ENCODE results near the gene MAP3K2.
"Not testable (repeated sequence)": the region's sequence is repeated elsewhere in the genome, so short reads cannot be mapped to it uniquely, and the experiment has no call there.

Gene MAP3K2

DNA sequence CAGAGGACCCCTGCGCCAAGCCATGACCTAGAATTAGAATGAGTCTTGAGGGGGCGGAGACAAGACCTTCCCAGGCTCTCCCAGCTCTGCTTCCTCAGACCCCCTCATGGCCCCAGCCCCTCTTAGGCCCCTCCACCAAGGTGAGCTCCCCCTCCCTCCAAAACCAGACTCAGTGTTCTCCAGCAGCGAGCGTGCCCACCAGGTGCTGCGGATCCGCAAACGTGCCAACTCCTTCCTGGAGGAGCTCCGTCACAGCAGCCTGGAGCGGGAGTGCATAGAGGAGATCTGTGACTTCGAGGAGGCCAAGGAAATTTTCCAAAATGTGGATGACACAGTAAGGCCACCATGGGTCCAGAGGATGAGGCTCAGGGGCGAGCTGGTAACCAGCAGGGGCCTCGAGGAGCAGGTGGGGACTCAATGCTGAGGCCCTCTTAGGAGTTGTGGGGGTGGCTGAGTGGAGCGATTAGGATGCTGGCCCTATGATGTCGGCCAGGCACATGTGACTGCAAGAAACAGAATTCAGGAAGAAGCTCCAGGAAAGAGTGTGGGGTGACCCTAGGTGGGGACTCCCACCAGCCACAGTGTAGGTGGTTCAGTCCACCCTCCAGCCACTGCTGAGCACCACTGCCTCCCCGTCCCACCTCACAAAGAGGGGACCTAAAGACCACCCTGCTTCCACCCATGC, 33.5 kb upstream of the MAP3K2 start:
- no peak for DNase-seq

DNA sequence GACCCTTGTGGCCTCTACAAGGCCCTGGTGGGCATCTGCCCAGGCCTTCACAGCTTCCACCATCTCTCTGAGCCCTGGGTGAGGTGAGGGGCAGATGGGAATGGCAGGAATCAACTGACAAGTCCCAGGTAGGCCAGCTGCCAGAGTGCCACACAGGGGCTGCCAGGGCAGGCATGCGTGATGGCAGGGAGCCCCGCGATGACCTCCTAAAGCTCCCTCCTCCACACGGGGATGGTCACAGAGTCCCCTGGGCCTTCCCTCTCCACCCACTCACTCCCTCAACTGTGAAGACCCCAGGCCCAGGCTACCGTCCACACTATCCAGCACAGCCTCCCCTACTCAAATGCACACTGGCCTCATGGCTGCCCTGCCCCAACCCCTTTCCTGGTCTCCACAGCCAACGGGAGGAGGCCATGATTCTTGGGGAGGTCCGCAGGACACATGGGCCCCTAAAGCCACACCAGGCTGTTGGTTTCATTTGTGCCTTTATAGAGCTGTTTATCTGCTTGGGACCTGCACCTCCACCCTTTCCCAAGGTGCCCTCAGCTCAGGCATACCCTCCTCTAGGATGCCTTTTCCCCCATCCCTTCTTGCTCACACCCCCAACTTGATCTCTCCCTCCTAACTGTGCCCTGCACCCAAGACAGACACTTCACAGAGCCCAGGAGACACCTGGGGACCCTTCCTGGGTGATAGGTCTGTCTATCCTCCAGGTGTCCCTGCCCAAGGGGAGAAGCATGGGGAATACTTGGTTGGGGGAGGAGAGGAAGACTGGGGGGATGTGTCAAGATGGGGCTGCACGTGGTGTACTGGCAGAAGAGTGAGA, 32.5 kb upstream of the MAP3K2 start:
- no peak for DNase-seq

DNA sequence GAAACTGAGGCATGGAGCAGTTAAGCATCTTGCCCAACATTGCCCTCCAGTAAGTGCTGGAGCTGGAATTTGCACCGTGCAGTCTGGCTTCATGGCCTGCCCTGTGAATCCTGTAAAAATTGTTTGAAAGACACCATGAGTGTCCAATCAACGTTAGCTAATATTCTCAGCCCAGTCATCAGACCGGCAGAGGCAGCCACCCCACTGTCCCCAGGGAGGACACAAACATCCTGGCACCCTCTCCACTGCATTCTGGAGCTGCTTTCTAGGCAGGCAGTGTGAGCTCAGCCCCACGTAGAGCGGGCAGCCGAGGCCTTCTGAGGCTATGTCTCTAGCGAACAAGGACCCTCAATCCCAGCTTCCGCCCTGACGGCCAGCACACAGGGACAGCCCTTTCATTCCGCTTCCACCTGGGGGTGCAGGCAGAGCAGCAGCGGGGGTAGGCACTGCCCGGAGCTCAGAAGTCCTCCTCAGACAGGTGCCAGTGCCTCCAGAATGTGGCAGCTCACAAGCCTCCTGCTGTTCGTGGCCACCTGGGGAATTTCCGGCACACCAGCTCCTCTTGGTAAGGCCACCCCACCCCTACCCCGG, 31.8 kb upstream of the MAP3K2 start:
- DNase-seq = no peak

DNA sequence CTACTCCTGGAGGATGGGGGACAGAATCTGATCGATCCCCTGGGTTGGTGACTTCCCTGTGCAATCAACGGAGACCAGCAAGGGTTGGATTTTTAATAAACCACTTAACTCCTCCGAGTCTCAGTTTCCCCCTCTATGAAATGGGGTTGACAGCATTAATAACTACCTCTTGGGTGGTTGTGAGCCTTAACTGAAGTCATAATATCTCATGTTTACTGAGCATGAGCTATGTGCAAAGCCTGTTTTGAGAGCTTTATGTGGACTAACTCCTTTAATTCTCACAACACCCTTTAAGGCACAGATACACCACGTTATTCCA, 31.3 kb upstream of the MAP3K2 start:
- no peak for DNase-seq

DNA sequence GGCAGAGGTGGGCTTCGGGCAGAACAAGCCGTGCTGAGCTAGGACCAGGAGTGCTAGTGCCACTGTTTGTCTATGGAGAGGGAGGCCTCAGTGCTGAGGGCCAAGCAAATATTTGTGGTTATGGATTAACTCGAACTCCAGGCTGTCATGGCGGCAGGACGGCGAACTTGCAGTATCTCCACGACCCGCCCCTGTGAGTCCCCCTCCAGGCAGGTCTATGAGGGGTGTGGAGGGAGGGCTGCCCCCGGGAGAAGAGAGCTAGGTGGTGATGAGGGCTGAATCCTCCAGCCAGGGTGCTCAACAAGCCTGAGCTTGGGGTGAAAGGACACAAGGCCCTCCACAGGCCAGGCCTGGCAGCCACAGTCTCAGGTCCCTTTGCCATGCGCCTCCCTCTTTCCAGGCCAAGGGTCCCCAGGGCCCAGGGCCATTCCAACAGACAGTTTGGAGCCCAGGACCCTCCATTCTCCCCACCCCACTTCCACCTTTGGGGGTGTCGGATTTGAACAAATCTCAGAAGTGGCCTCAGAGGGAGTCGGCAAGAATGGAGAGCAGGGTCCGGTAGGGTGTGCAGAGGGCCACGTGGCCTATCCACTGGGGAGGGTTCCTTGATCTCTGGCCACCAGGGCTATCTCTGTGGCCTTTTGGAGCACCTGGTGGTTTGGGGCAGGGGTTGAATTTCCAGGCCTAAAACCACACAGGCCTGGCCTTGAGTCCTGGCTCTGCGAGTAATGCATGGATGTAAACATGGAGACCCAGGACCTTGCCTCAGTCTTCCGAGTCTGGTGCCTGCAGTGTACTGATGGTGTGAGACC, 30.7 kb upstream of the MAP3K2 start, which contains the start of gene PROC:
Gene PROC (plus strand): TSS at position 128 of the 812 bp plus-strand sequence. CDS start 1,516 bp downstream, outside the sequence.
- DNase-seq = no peak

DNA sequence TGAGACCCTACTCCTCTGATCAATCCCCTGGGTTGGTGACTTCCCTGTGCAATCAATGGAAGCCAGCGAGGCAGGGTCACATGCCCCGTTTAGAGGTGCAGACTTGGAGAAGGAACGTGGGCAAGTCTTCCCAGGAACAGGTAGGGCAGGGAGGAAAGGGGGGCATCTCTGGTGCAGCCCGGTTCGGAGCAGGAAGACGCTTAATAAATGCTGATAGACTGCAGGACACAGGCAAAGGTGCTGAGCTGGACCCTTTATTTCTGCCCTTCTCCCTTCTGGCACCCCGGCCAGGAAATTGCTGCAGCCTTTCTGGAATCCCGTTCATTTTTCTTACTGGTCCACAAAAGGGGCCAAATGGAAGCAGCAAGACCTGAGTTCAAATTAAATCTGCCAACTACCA, 29.6 kb upstream of the MAP3K2 start:
- no peak for DNase-seq

DNA sequence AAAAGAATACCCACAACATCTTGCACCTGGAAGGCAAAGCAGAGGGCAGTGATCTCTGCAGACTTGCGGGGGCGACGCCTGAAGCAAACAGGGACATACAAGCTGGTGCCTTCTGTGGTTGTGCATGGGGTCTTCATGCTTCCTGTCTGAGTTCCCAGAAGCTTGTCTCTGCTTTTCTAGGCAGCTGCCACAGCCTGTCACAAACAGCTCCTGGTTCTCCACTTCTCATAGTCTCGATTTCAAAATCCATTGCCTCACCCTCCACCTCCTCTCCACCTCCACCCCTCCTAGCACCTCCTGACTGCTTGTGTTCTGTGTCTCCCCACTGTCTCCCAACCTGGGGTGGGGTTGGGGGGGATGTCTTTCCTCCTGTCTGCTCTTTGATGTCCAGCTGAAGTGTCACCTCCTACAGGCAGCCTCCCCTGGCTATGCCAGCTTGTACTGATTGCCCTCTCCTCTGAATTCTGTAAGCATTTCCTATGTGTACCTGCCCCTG, 28.8 kb upstream of the MAP3K2 start:
- no peak for DNase-seq

DNA sequence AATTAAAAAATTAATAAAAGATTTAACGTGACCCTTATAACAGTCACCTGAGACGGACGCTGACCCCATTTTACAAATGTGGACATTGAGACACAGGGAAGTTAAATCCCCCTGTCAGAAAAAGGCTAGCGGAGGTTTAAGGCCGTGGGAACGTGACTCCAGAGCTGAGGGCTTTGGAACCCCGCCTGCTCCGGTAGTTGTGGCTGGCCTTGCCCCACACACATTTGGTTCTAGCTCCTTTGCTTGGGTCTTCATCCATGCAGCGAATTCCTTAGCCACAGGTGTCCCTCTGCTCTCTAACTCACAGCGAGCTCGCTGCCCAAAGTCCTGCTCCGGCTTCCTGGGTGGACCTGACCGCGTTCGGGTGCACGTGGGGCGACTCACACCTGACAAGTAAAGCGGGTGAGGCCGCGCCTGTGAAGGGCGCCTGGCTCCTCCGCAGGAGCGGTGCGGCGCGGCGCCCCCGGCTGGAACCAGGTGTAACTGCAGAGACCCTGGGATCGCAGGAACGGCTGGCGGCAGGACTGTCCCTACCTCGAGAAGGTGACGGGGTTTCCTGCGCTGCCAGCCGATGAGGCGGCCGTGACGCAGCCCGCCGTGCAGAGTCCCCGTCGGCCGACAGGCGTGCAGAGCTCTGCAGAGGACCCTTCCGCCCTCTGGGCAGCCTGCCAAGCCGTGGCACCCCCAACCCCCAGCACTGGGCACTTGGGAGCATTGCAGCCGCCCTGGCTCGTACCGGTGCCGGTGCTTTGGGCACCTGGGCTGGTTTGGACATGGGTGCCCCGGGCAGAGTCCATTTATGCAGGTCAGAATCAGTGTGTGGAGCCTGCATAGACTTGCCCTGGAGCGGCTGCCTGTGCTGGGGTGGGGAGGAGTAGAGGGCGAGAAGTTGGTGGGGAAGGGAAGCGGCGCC, 28.1 kb upstream of the MAP3K2 start:
- peak; percentile 92 for DNase-seq

DNA sequence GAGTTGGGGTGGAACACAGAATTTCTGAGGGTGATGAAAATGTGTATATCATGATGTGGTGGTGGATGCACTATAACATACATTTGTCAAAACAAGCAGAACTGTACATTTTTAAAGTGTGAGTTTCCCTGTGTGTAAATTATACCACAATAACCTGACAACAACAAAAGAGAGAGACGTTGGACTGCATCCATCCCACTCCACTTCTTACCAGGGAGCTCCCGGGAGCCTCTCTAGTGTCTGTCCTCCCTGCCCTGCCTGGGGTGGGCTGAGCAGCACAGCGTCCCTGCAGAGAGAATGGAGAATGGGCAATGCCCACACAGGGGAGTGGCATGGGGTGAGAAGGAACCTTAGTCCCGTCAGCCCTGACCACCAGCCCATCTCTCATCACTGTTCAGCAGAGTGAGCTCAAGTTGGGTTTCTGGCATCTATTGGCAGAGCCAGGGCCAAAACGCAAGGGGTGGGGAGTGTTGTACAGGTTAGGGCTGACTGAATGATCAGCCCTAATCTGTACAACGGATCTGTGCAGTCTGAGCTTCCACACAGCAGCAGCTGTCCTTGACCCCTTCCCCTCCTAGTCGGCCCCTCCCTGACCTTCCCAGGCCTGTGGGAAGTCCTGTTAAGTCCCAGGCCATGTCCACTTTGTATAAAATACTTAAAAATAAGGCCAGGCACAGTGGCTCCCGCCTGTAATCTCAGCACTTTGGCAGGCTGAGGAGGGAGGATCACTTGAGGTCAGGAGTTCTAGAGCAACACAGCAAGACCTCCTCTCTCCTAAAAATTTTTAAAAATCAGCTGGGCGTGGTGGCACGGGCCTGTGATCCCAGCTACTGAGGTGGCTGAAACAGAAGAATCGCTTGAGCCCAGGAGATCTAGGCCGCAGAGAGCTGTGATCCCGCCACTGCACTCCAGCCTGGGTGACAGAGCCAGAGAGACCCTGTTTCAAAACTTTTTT, 27.1 kb upstream of the MAP3K2 start:
- no peak for DNase-seq

DNA sequence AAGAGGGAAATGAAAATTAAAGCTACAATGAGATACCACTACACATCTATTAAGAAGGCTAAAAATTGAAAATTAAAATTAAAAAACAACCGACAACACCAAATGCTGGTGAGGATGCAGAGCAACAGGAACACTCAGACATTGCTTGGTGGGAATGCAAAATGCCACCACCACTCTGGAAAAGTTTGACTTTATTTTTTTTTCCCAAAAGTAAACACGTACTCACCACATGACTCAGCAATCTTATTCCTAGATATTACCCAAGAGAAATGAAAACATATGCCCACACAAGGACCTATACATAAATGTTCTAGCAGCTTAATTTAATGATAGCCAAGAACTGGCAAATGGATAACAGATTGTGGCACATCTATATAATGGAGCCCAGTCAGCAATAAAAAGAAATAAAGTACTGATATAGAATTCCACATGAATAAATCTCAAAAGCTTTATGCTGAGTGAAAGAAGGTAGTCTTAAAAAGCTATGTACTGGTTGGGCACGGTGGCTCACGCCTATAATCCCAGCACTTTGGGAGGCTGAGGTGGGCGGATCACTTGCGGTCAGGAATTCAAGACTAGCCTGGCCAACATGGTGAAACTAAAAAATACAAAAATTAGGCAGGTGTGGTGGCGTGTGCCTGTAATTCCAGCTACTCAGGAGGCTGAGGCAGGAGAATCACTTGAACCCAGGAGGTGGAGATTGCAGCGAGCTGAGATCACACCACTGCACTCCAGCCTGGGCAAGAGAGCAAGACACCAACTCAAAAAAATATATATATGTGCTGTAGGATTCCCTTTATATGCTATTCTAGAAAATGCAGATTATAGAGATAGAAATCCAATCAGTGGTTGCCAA, 26.2 kb upstream of the MAP3K2 start:
- DNase-seq = no peak

DNA sequence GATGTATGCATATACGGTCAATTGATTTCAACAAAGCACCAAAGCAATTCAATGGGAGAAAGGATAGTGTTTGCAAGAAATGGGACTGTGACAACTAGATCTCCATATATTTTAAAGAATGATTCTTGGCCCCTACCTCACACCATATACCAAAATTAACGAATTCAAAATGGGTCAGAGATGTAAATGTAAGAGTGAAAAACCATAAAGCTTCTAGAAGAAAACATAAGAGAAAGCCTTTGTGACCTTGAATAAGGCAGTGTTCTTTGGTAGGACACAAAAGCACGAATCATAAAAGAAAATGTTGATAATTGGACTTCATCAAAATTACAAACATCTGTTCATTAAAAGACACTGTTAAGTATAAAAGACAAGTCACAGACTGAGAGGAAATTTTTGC, 25.4 kb upstream of the MAP3K2 start:
- DNase-seq = no peak

DNA sequence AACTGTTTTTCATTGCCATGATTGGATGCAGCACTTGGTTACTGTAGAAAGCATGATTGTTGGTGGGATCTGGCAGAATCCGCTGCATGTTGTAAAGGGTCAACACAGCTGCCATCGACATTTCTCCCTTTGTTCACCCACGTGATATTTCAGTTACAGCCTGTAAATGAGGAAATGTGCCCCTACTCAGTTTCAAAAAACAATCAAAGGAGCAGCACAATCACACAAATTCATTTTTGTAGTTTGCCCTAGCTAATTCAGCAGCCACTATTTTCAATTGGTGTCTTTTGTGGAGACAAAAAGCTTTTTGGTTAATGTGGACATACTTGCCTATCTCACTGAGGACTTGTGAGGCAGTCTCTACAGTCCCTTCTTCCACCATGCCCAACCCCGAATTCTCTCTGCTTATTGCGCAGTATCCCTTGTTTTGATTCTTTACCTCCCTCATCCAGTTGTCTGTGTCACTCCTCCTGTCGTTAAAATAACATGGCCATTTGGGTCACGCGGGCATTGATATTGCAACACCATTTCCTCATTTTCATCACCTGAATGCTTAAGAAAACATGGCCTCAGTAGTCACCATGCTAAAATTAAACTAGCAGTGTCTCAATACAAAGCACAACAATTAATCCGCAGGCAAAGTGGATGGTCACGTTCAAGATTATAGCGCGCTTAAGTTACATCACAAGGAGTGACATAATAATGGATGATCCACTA, 24.0 kb upstream of the MAP3K2 start:
- DNase-seq = no peak

DNA sequence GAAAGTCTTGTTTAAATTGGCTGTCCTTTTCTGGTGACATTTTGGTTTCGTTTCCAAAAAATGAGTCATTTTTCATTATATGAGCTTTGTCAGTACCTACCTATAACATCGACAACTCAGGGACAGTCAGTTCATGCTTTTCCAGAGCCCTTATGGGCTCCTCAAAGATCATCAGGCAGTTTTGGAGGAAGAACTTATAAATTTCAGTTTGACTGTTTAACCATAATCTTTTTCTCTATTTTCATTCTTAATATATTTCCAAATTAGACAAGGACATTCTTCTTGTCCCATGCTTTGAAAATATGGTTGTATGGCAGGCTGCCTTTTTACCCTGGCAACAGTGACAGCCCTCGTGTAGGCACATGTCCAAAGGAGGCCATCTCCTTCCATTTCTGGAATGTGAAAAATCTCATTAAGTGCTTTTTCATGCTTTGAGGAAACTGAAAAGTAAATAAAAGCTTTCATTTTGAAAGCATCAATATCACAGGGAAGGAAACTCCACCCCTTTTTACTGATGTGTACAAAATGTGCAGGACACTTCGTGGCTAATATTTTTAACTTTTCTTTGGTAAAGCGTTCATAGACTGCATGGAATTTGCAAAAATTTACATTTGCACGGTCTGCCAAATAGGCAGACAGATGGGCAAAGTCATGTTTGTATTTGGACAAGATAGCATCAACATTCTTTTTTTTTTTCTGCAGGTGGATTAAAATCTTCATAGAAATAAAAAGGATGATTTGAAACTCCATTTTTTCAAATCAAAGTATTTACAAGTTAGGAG, 23.3 kb upstream of the MAP3K2 start:
- no peak for DNase-seq

DNA sequence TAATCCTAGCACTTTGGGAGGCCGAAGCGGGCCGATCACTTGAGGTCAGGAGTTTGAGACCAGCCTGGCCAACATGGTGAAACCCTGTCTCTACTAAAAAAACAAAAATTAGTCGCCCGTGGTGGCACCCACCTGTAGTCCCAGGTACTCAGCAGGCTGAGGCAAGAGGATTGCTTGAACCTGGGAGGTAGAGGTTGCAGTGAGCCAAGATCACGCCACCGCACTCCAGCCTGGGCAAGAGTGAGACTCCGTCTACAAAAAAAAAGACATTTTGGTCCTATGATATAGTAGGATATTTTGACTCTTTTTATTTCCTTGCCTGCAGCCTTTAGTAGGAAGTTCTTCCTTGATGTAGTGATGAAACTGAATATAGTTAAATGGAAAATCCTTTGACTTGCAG, 21.9 kb upstream of the MAP3K2 start:
- not testable (repeated sequence) for DNase-seq

DNA sequence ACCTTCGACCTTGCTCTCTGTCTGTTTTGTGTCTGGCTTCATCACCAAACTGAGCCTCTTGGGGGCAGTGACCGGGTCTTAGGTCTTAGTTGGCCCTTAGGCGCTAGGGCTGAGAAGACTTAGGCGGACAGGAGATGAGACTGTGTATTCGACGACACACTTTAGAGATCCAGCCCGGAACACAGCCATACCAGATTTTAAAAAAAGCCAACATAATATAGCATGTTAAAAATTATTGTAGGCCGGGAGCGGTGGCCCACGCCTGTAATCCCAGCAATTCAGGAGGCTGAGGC, 21.0 kb upstream of the MAP3K2 start:
- DNase-seq = no peak

DNA sequence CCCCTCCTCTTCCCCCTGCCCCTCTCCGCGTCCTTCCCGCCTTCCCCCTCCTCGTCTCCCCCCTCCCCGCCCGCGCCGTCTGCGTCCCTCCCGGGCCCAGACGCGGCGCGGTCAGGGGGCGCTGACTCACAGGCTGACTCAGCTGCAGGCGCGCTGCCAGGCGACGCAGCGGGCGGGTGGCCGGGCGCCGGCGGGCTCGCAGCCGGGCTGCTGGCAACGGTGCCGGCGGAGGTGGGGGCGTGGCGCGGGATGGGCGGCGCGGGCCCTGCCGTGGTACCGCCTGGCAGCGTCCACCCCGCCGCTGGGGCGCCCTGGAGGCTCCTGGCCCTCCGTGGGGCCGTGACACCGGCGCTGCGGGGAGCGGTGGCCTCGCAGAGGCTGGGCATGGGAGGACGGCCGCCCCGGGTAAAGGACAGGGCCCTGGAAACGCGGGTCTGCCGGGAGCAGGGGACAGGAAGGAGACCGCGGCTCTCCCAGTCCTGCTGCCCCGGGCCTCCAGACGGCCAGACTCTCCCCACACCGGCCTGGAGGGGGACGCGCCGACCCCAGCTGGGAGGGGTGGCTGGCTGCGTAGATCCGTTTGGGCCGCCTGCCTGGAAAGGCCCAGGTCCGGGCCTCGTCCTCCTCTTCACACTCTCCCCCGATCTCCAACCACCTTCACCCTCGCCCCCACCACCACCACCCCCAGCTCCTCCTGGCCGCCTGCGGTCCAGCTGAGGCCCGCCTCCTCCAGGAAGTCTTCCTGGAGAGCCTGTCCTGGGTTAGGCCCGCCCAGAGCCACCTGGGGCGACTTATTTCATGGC, 20.4 kb upstream of the MAP3K2 start:
- peak; percentile 92 for DNase-seq

DNA sequence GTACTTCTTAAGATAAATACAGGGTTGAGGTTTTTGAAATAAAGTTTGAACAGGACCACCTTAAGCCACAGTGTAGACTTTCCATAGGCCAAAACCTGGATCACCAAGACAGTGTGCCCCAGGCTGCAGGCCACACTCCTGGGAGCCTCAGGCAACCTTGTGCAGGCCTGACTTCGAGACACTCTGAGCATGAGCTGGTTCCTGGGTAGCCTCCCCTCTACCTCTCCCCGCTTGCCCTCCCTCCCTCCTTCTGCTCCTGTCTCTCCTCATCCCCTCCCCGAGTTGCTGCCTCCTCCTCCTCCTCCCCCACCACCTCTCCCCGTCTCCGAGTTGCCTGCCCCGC, 19.9 kb upstream of the MAP3K2 start:
- DNase-seq = no peak

DNA sequence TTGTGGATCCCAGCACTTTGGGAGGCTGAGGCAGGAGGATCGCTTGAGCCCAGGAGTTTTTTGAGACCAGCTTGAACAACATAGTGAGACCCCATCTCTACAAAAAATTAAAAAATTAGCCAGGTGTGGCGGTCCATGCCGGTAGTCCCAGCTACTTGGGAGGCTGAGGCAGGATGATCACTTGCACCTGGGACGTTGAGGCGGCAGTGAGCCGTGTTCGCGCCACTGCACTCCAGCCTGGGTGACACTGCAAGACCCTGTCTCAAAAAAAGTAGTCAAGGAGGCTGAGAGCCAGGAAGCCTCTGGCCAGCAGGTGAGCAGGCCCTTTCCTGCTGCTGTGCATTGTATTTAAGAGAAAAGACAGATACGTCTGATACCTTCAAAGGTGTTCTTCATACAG, 19.3 kb upstream of the MAP3K2 start:
- DNase-seq = no peak

Measured in activated CD4-positive, alpha-beta T cell treated with anti-CD3 and anti-CD28 coated beads for 48 hours (primary cell).